Left lobe of liver (tissue), 2 donors: ENCODE data around the gene IL15RA. TPM values are rescaled to one million over a fixed set of nuclear protein-coding genes. Genes with fewer than 3 reads are reported as not detected.
"Not testable (repeated sequence)": the region's sequence is repeated elsewhere in the genome, so short reads cannot be mapped to it uniquely, and the experiment has no call there.

Experiments used
- ATAC-seq: fragments of 200-7000 bp; cut with Tn5 transposase; one replicate; pipeline ENCODE4 v1.9.1; 2020; ENCODE audit warnings: mild to moderate bottlenecking, moderate library complexity
- DNase-seq: peaks from one replicate; pipeline ENCODE4 v3.0.0-alpha.2; 2020; ENCODE audit warnings: low spot score
- total RNA-seq: library from RNA; stranded (reverse); gene quantifications from one replicate; pipeline ENCODE4 v1.2.1, GENCODE V29; 2021
- donor health status: DM: no; HTN: no; CAD: no; lungs with moderate emphysema.
- donor health status: DM: no; HTN: yes; CAD: no.

IL15RA gene
- total RNA-seq, 1 donor from 2014 or later, result 8.4 TPM

DNA sequence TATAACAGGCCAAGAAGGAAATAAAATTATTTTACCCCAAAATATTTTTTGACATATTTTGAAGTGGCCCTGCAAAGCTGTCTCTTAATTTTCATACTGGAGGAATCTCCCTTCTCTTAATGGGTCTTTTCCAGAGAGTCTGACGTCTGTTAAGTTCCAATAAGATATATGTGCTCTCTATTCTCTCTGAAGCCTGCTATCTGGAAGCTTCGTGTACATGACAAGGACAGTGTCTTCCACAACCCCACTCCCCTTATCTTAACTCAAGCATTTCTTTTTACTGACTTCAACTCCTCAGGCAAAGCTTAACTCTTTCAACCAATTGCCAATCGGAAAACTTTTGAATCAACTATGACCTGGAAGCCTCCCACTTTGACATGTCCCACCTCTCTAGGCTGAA, 29.2 kb upstream of the IL15RA start:
- DNase-seq (no peak), ATAC-seq (no peak)

DNA sequence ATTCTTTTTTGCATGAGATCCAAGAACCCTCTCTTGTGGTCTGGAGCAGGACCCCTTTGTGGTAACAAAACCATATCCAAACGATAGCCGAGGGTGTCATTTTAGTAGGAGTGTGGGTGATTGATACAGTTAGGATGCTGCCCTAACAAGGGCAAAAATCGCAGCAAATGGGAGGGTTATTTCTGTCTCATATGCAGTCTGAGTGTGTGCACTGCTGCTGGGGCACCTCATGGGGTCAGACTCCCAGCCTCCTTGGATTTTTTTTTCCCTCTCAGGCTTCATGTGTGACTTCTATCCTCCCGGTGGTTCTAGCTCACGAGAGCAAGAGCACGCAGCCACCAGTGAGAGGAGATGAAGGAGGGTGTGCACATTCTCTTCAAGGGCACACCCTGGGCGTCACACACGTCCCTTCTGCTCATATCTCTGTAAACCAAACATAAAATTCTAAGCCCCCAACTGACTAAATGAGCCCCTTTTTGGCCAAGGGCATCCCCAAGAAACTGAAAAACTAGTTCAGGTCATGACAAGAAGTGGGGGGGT, 28.6 kb upstream of the IL15RA start:
- DNase-seq (no peak), ATAC-seq (no peak)

DNA sequence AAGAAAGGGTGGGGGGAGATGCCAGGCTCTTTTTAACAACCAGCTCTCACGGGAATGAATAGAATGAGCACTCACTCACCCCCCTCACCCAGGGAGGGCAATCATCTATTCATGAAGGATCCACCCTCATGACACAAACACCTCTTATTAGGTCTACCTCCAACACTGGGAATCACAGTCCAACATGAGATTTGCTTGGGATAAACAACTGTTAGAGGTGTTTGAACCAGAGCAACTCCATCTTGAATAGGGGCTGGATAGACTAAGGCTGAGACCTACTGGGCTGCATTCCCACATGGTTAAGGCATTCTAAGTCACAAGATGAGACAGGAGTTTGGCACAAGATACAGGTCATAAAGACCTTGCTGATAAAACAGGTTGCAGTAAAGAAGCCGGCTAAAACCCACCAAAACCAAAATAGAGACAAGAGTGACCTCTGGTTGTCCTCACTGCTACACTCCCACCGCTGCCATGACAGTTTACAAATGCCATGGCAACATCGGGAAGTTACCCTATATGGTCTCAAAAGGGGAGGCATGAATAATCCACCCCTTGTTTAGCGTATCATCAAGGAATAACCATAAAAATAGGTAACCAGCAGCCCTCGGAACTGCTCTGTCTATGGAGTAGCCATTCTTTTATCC, 27.9 kb upstream of the IL15RA start:
- DNase-seq, ATAC-seq: not testable (repeated sequence)

DNA sequence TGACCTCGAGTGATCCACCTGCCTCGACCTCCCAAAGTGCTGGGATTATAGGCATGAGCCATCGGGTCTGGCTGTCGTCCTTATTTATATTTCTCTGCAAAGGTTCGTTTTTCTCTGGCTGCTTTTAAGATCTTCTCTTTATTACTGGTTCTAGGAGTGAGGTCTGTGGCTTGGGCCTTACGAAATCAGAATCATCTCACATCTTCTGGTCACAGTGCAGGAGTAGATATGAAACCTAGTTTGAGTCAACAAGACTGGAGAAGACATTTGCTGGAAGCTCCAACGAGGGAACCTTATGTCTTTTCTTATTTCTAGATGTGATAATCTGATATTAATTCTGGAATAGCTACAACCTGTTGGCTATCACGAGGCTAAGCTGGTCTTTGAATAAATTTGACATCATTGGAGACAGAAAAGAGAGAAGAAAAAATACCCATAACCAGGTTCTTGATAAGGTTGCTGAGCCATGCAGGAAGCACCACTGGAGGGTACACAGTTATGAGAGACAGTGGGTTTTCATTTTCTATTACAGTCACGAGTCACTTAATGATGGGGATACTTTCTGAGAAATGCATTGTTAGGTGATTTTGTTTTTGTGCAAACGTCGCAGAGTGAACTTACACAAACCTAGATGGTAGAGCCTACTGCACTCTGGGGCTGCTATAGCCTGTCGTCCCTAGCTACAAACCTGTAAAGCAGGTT, 25.6 kb upstream of the IL15RA start:
- no peak for ATAC-seq
- no peak for DNase-seq

DNA sequence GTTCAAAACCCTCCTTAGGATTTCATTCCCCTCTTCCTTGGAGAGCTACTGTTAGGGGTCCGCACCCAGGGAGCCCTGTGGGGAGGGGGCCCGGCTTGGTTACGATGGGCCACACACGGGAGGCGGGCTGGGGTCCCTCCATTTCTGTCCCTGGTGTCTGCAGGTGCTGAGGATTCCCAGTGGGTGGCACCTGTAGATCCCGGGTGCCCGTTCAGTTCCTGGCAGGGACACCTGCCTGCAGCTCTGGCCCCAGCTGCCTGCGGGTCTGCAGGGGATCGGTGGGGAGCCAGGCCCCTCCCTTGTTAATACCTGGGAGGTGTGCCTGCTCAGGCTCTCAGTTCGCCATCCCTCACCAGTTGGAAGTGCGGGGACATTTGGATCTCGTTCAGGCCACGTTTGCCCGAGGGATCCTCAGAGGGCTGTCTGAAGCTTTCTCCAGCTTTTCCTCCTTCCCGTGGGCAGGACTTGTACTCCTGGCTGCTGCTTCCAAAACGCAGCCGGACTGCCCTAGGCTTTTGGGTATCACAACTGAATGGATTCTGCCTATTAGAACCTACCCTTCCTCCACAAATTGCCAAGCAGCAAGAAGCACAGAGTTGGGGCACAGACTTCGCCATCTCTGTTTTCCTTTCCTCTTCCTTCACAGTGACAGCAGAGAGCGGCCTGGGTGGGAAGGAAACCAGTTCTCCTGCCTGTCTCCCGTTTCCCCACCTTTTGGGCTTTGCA, 22.3 kb upstream of the IL15RA start:
- no peak for ATAC-seq
- no peak for DNase-seq

DNA sequence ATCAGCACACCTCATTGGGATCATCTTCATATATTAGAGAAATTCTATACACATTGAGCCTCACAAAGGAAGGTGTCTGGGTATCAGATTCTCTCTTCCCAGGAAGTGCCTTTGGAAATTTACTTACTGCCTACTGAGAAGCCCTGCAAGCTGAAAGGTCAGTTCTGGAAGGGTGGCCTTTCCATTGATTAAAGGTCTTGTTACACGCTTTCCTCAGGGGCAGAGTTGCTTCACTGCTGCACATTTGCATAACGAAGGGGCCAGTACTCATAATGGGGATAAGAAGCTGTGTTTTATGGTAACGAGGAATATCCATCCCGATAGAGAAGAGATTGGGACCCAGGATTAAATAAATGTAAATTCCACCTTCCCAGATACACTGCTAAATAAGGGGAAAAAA, 19.4 kb upstream of the IL15RA start:
- DNase-seq (no peak), ATAC-seq (no peak)

DNA sequence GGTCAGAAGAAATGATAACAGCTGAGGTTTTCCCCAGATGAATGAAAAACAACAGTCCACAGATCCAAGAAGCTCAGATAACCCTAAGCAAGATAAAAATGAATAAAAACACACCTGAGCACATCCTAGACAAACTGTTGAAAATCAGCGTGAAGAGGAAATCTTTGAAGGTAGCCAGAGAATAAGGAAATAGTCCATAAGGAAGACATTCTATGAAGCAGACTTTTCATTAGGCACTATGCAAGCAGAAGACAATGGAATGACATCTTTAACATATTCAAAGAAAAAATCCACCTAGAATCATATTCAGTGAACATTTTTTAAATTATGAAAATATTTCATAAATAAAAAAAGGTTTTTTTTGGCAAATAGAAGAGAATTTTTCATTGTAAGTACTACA, 15.1 kb upstream of the IL15RA start:
- ATAC-seq (no peak), DNase-seq (no peak)

DNA sequence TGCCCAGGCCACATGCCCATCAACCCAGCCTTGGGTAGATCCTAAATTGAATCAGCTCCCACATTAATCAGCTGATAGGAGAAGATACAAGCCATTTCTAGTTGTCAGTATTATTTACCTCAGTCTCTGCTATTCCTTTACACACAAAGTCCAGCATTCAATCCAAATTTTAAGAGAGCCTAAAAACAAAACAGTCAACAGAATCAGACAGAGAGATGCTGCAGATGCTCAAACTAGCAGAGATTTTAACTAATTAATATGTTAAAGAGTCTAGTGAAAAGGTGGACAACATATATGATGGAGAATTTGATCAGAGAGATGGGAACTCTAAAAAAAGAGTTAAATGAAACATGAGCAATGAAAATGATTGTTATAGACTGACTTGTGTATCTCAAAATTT, 14.4 kb upstream of the IL15RA start:
- ATAC-seq, result no peak
- no peak for DNase-seq

DNA sequence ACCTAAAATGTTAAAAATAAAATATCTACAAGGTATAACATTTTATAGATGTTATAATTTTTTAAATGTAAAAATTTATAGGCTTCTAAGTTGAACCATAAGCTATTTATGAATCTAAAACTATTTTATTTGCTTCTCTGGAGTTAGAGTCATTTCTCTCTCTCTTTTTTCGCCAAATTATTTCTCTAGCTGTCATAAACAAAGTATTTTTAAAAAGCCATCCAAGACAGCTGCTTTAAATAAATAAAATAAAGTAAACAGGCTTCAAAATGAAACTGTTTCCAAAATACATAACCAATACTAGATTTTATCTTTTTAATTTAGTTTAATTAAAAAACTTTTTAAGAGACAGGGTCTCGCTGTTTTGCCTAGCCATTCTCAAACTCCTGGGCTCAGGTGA, 12.4 kb upstream of the IL15RA start:
- no peak for DNase-seq
- ATAC-seq, result no peak

DNA sequence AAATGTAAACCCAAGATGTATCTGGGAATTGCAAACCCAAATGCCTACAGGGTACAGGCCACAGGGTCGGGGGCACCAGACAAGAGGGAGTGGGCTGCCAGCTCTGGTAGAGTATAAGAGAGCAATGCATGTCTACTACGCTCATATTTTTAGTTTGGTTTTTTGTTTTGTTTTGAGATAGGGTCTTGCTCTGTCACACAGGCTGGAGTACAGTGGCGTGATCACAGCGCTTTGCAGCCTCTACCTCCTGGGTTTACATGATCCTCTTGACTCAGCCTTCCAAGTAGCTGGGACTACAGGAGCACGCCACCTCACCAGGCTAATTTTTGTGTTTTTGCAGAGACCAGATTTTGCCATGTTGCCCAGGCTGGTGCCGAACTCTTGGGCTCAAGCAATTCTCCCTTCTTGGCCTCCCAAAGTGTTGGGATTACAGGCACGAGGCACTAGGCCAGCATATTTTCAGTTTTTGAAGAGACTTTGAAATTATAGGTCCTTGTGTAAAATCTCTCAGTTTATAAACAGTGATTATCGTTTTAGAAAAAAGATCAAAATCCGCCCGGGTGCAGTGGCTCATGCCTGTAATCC, 11.1 kb upstream of the IL15RA start:
- no peak for DNase-seq
- no peak for ATAC-seq

DNA sequence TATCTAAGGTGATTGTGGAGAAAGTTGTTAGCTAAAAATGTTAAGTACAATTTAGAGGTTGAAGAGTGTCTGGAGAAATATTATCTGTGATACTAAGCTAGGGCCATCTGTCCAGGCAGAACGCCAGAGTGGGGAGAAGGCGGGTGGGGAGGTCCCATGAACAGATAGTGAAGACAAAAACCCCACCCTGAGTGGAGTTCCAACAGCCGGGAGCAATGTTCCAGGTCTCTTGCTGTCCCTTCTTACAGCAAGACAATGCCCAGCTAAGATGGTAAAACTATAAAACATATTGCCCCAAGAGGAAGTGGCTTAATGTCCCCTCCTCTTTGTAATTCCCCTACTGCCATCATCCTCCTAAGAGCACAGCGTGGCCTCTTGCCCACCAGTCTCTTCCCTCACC, 10.4 kb upstream of the IL15RA start:
- ATAC-seq (no peak), DNase-seq (no peak)

DNA sequence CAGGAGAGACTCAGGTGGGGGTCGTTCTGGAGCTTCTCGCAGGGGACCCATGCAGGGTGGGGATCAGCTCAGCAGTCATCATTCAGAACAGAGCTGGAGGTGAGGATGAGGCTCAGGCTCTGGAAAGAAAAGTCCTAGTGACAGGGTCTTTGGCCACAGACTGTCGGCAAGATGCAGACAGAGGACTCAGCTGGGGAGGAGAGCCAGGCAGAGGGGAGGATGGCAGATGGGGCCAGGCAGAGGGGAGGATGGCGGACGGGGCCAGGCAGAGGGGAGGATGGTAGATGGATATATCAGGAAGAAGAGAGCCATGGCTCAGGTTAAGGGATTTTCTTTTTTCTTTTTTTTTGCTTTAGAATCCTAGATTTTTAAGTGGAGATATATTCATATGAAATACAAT, 7.7 kb upstream of the IL15RA start:
- DNase-seq (no peak), ATAC-seq (no peak)

DNA sequence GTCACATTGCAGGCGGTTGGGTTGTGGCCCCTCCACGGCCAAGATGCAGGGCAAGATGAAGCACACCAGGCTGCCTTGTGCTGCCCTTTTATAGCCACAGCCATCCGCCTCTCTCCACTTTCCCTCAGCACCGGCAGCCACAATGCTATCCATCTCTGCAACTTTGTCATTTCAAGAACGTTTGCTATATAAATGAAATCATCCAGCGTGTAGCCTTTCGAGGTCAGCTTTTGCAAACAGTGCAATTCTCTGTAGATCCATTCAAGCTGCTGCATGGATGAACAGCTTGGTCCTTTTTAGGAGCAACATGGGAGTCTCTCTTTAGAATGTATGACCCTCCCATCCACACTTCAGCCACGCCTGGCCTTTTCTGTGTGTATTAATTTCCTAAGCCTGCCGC, 6.4 kb upstream of the IL15RA start:
- no peak for ATAC-seq
- no peak for DNase-seq

DNA sequence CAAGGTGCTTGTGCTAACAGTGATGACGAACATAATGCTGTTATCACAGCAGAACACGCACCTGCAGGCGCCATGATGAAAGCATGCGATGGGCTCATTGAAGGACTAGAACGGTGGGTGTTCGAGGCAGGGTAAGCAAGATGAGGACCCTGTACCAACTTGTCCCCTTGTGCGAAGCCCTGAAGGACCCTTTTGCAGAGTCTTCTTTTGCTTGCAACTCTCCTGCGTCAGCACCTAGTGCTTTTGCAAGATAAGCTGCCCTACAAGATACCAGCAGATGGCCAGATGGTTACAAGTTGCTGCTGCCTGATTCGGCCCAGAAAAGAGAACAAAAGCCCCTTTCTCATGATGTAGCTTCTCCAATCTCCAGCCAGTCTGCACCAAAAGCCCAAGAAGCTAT, 4.2 kb upstream of the IL15RA start:
- ATAC-seq (no peak), DNase-seq (no peak)

DNA sequence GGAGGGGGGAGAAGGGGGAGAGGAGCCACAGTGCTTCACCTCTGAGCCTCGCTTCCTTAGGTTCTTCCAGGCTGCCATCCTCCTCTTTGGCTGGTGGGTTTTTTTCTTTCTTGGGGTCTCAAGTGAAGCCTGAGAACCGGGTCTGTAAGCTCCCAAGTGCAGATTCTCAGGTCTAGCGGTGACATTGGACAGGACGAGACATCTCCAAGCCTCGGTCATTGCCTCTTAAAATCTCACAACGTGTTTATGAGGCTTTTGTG, 817 bp upstream of the IL15RA start:
- DNase-seq, result no peak
- no peak for ATAC-seq

DNA sequence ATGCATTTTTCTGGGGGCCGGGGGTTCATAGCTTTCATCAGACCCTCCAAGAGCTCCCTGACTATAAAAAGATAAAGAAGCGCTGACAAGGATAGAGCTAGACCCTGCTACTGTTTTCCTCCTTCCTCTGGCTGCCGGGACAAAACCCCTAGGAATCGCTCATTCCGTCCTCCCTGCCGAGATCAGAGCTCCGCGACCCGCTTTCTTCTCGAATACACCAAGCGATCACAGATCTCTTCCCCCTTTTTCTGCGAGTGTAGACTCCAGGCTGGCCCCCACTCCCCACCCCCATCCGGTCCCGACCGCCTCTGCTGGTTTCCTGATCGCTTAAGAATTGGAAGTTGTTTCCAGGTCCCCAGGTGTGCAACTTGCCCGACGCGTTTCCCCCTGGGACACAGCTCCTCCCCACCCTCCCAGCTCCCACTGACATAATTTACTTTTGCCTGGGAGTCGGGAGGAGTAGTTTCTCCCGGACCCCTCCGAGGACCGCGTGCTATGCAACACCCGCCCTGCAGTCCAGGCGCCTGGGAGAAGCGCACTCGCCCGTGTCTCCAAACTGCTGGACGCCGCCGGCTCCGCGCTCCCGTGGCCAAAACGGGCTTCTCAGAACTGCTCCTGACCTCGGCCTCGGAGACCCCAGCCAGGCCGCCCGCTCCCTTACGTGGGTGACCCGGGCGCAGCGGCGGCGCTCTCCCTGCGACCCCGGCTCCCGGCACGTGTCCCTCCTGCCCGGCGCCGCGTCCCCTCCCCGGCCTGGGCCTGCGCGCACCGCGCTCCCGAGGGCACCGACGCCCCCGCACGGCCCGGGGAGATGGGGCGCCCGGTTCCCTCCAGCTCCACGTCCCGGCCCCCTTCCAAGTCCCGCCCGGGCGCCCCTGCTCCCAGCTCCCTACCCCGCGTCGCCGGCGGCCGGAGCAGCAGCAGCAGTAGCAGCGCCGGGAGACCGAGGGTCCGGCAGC, 552 bp downstream of the IL15RA start:
- DNase-seq (peak; percentile 74), ATAC-seq (peak; percentile 77)

DNA sequence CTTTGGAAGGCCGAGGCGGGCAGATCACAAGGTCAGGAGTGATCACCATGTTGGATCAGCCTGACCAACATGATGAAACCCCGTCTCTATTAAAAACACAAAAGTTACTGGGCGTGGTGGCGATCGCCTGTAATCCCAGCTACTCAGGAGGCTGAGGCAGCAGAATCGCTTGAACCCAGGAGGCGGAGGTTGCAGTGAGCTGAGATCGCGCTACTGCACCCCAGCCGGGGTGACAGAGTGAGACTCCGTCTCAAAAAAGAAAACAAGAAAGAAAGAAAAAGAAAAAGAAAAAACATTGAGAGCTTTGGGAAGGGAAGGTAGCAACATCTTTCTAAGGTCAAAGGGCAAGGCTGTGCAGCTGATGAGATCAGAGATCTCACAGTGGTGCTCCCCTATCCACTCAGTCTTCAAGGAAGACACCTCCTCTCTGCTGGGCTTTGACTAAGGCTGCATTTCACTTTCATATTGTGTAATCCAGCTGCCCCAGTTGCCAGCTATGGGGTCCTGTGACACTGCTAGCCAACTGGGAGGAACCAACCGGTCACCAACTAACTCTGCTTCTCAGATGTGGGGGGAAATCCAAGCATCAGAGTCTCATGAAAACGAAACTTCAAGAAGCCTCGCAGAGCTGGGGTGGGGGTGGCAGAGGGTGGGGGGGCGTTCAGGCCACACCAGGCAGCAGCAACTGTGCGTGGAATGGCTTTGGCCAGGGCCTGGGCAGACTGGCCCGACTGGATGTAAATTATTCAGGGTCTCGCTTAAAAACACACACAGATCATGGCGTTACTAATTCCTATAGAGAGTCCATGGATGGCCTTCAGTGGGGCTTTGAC, 1.5 kb downstream of the IL15RA start:
- ATAC-seq (no peak), DNase-seq (no peak)

DNA sequence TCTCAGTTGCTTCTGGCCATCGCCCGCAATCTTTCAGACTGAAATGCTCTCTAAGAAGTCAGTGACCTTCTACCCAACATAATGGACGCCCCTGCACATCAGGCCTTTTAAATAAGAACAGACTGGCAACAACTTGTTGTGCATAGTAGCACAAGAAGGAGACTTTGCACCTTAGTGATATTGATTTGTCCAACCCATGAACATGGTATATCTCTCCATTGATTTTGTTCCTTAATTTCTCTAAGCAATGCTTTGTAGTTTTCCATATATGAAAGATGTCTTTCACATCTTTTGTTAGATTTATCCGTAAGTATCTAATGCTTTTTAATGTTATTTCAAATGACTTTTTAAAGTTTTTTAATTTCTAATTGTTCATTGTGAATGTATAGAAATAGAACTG, 4.3 kb downstream of the IL15RA start:
- DNase-seq (no peak), ATAC-seq (no peak)

DNA sequence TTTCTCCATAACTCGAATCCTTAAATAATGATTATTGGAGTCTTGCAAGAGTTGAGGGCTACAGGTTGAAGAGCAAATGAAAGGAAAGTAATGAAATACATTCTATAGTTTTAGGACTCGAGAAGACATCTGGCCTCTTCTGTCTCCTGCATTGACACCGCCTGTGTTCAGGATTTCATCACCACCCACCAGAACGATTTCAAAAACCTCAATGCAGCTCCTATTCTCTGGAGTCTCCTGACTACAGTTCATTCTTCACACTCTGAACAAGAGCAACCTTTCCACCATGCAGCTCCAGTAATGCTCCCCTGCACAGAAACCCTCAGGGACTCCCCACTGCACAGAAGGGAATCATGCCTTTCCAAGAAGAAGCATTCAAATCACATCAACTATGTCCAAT, 5.5 kb downstream of the IL15RA start:
- DNase-seq (peak; percentile 38), ATAC-seq (peak; percentile 36)

DNA sequence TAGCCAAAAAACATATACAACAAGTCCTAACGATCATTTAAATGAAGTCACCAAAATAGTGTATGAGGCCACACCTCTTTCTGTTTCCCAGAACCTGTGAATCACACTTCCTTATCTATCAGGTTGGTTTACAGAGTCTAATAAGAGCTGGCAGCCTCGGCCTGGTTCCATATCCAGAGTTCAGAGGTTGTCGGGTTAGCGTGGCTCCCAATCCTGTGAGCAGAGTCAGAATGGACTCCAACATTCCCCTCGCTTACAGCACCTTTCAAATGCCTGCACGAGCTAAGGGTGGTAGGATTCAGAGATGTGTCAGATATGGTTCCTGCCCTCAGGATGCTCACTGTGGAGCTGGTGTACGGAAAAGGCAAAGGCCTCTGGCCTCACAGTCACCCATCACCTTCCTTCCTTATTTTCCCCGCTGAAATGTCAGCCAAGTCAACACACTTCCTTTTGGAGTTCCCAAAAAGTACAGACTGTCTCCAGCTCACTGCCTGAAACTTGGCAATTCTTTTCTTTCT, 6.0 kb downstream of the IL15RA start:
- ATAC-seq, result peak; percentile 86
- peak; percentile 84 for DNase-seq
